ENCODE data around the gene MPL. TPM values are rescaled to one million over a fixed set of nuclear protein-coding genes. Genes with fewer than 3 reads are reported as not detected.

MPL gene
- total RNA-seq, 1 experiment from 2014 or later = not detected

DNA sequence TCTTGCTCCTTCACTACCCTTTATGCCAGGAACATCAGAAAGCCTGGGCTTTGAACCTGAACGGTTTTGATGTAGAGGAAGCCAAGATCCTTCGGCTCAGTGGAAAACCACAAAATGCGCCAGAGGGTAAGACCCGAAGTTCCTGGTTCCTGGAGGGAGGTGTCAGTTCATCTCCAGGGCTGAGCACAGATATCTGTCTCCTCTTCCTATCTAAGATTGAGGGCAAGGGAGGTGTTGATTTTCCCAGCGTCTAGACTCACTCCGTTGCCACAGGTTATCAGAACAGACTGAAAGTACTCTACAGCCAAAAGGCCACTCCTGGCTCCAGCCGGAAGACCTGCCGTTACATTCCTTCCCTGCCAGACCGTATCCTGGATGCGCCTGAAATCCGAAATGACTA is 22.1 kb downstream of the MPL start:
- TF ChIP-seq SP1 (IDR thresholded peaks at IDR 0.05; ENCODE audit: low read depth) (no peak), ZFX (IDR thresholded peaks at IDR 0.05) (no peak), ZNF274 (IDR thresholded peaks at IDR 0.05; ENCODE audit: low read depth, low read length) (no peak), POLR2A (IDR thresholded peaks at IDR 0.05; ENCODE audit: borderline replicate concordance, extremely low read depth, insufficient read depth, insufficient read length) (no peak), ELF1 (IDR thresholded peaks at IDR 0.05; ENCODE audit: borderline replicate concordance, low read depth) (no peak), ZBTB33 (IDR thresholded peaks at IDR 0.05; ENCODE audit: extremely low read depth, insufficient replicate concordance, low read length) (no peak), RAD21 (IDR thresholded peaks at IDR 0.05; ENCODE audit: low read depth) (no peak), YY1 (IDR thresholded peaks at IDR 0.05; ENCODE audit: extremely low read depth, insufficient replicate concordance, low read depth, low read length) (no peak), SIN3A (IDR thresholded peaks at IDR 0.05; ENCODE audit: low read depth) (no peak), EZH2 (IDR thresholded peaks at IDR 0.05) (no peak), CEBPB (IDR thresholded peaks at IDR 0.05; ENCODE audit: low read depth) (no peak), FOSL1 (IDR thresholded peaks at IDR 0.05; ENCODE audit: low read depth) (no peak), CBX3 (IDR thresholded peaks at IDR 0.05; ENCODE audit: low read depth) (no peak), EGR1 (IDR thresholded peaks at IDR 0.05; ENCODE audit: low read depth) (no peak), JUND (IDR thresholded peaks at IDR 0.05) (no peak)
- TF ChIP-seq, protein P1, sequence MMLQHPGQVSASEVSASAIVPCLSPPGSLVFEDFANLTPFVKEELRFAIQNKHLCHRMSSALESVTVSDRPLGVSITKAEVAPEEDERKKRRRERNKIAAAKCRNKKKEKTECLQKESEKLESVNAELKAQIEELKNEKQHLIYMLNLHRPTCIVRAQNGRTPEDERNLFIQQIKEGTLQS (IDR thresholded peaks at IDR 0.05) = no peak
- TF ChIP-seq, protein P2, sequence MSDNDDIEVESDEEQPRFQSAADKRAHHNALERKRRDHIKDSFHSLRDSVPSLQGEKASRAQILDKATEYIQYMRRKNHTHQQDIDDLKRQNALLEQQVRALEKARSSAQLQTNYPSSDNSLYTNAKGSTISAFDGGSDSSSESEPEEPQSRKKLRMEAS (IDR thresholded peaks at IDR 0.05) = no peak
- peak overlapping the region; percentile 76 to 91 for H3K4me3 ChIP-seq (replicated peaks in 1 of 2; ENCODE audit: low read depth in 1 of 2, low read length in 2 of 2)
- H3K9me2 ChIP-seq (ENCODE audit: insufficient read depth) = no peaks in the 10 kb centered on the region
- ChIA-PET POLR2A (interaction anchor here (1.2 to 2.0 kb wide), 2 partner anchors 9 to 74 kb away, joined by 3 to 10 read pairs; partner anchors contain the start of gene C1orf210), CTCF (interaction anchor here (2.6 kb wide), 1 partner anchor 133 kb away, joined by 12 read pairs; no protein-coding TSS in a partner anchor), RAD21 (ENCODE audit: low non-redundant PET in 1 of 2, low total read pairs in 2 of 2, uncharacterized antibody in 2 of 2, unreplicated experiment in 2 of 2) (no interaction called here)
- H3K4me2 ChIP-seq (ENCODE audit: low read length) = peak overlapping the region; percentile 83
- H4K20me1 ChIP-seq (ENCODE audit: insufficient read depth) = peaks cover 3% of the 10 kb centered on the region; the same call in 1 of the 2 replicates
- peak overlapping the region; percentile 76 for H3K27ac ChIP-seq (ENCODE audit: low read depth, low read length)
- intact Hi-C loops (cut with micrococcal nuclease) = no loop called here
- peaks cover 23 to 48% of the 10 kb centered on the region in 2 experiments for H3K36me3 ChIP-seq (ENCODE audit: control insufficient read depth in 1 of 2, insufficient read depth in 2 of 2, low read length in 2 of 2)
- DNase-seq (ENCODE audit: low read depth, low spot score) = no peak
- peaks cover 13 to 59% of the 10 kb centered on the region in 2 experiments for H3K4me1 ChIP-seq (ENCODE audit: control insufficient read depth in 1 of 2, insufficient read depth in 2 of 2, low read length in 2 of 2)
- no TSS peak for BruUV-seq (replicated peaks)
- peaks cover 37% of the 10 kb centered on the region for H3K79me2 ChIP-seq (ENCODE audit: insufficient read depth, low read length)
- H2AFZ ChIP-seq (ENCODE audit: low read depth, low read length, poor library complexity, severe bottlenecking) = no peak overlapping the region
- H3K9ac ChIP-seq (ENCODE audit: low read length) = peak overlapping the region; percentile 94
- no peak for ATAC-seq
- no peaks in the 10 kb centered on the region for H3K9me3 ChIP-seq (ENCODE audit: control insufficient read depth in 1 of 2, insufficient read depth in 1 of 2, low read depth in 1 of 2, low read length in 2 of 2)
- H3K27me3 ChIP-seq (ENCODE audit: insufficient read depth, low read length) = no peaks in the 10 kb centered on the region
